ENCODE results near the gene TNFRSF14. TPM values are rescaled to one million over a fixed set of nuclear protein-coding genes. Genes with fewer than 3 reads are reported as not detected.

The TNFRSF14 gene
- total and polyA plus RNA-seq, 9 of the 15 experiments (the other 6 are each of a cell fraction or from before 2014, with no cell fraction given): 0.11 to 2.3 (median 0.68) TPM; not detected in 2

GRCh38 chr1:2545754-2546514, 10.2 kb upstream of the TNFRSF14 start (continued):
- TF ChIP-seq MGA (IDR thresholded peaks at IDR 0.05) (peak; percentile 68; the same call in 1 of the 2 replicates), TFAM (CRISPR knock-in tag; conservative IDR thresholded peaks at IDR 0.05) (no peak)
